ENCODE data around the gene PDZRN4. TPM values are rescaled to one million over a fixed set of nuclear protein-coding genes. Genes with fewer than 3 reads are reported as not detected.

The PDZRN4 gene
- total and polyA plus RNA-seq, 2 donors (not counting 3 experiments of a cell fraction or from before 2014, with no cell fraction given), result not detected

GRCh38 chr12:41344776-41345470, 156.8 kb downstream of the PDZRN4 start:
- Histone ChIP-seq H3K79me2 (ENCODE audit: control insufficient read depth, insufficient read depth, low read length) (no peaks in the 10 kb centered on the region), H3K4me1 (ENCODE audit: control insufficient read depth, extremely low read depth, insufficient read depth, low read length) (no peaks in the 10 kb centered on the region), H4K20me1 (replicated peaks; ENCODE audit: control insufficient read depth, extremely low read depth, insufficient read depth, low read length) (no peaks in the 10 kb centered on the region), H2AFZ (ENCODE audit: low read depth, low read length) (no peak overlapping the region), H3K4me2 (ENCODE audit: insufficient read depth, low read length) (no peak overlapping the region), H3K27me3 (ENCODE audit: control insufficient read depth in 2 of 2, insufficient read depth in 2 of 2, low read length in 2 of 2) (no peaks in the 10 kb centered on the region), H3K9me3 (replicated peaks; ENCODE audit: control insufficient read depth, insufficient read depth, low read length) (no peaks in the 10 kb centered on the region), H3K9me1 (replicated peaks; ENCODE audit: control insufficient read depth, extremely low read depth, insufficient read depth, low read length) (no peaks in the 10 kb centered on the region), H3K27ac (ENCODE audit: insufficient read depth, low read depth, low read length) (no peak overlapping the region), H3K9ac (replicated peaks; ENCODE audit: extremely low read depth, insufficient read depth, low read length) (no peak overlapping the region), H3K36me3 (ENCODE audit: control insufficient read depth in 2 of 2, extremely low read depth in 1 of 2, insufficient read depth in 2 of 2, low read length in 2 of 2) (no peaks in the 10 kb centered on the region), H3K4me3 (replicated peaks in 1 of 3; ENCODE audit: insufficient read depth in 1 of 3, low read depth in 1 of 3, low read length in 3 of 3) (no peak overlapping the region)
- ChIA-PET CTCF (interaction anchor here (0.7 kb wide), 1 partner anchor 22 kb away, joined by 3 read pairs; no protein-coding TSS in a partner anchor), POLR2A (no interaction called here)
- no TSS peak for BruUV-seq (replicated peaks)
- no peak for FAIRE-seq
- intact Hi-C loops (cut with micrococcal nuclease) (no loop called here), dilution Hi-C loops (cut with MboI; ENCODE audit: extremely low pct_ligation_motif_present, low sequenced_read_pairs) (no loop called here)
- no peak for DNase-seq (ENCODE audit: low read depth, low spot score)
- TF ChIP-seq MYC (IDR thresholded peaks at IDR 0.05; ENCODE audit: low read depth, low read length) (no peak), POLR2AphosphoS5 (IDR thresholded peaks at IDR 0.05; ENCODE audit: insufficient read depth, low read depth, low read length) (no peak), POLR2A (IDR thresholded peaks at IDR 0.05; ENCODE audit: low read depth, low read length) (no peak), EZH2 (IDR thresholded peaks at IDR 0.05; ENCODE audit: borderline replicate concordance, low read depth, low read length, severe bottlenecking) (no peak), MAX (IDR thresholded peaks at IDR 0.05; ENCODE audit: insufficient read depth, insufficient read length) (no peak)

- dilution Hi-C loops (cut with MboI; ENCODE audit: extremely low pct_ligation_motif_present, low sequenced_read_pairs), result no loop called here
- H4K20me1 ChIP-seq (replicated peaks; ENCODE audit: control insufficient read depth, extremely low read depth, insufficient read depth, low read length), result no peaks in the 10 kb centered on the region
- H3K9me1 ChIP-seq (replicated peaks; ENCODE audit: control insufficient read depth, extremely low read depth, insufficient read depth, low read length), result no peaks in the 10 kb centered on the region
- H3K9me3 ChIP-seq (replicated peaks; ENCODE audit: control insufficient read depth, insufficient read depth, low read length), result no peaks in the 10 kb centered on the region
- H2AFZ ChIP-seq (ENCODE audit: low read depth, low read length), result no peak overlapping the region
- H3K4me3 ChIP-seq (replicated peaks in 1 of 3; ENCODE audit: insufficient read depth in 1 of 3, low read depth in 1 of 3, low read length in 3 of 3), result no peak overlapping the region
- no peak for DNase-seq (ENCODE audit: low read depth, low spot score)
- H3K4me2 ChIP-seq (ENCODE audit: insufficient read depth, low read length), result no peak overlapping the region
- no TSS peak for BruUV-seq (replicated peaks)
- no peaks in the 10 kb centered on the region for H3K27me3 ChIP-seq (ENCODE audit: control insufficient read depth in 2 of 2, insufficient read depth in 2 of 2, low read length in 2 of 2)
- FAIRE-seq, result no peak
- no peaks in the 10 kb centered on the region for H3K4me1 ChIP-seq (ENCODE audit: control insufficient read depth, extremely low read depth, insufficient read depth, low read length)
- ChIA-PET POLR2A (no interaction called here), CTCF (interaction anchor here (1.4 kb wide), 1 partner anchor 19 kb away, joined by 4 read pairs; no protein-coding TSS in a partner anchor)
- H3K27ac ChIP-seq (ENCODE audit: insufficient read depth, low read depth, low read length), result no peak overlapping the region
- no peak overlapping the region for H3K9ac ChIP-seq (replicated peaks; ENCODE audit: extremely low read depth, insufficient read depth, low read length)
- TF ChIP-seq FOS (IDR thresholded peaks at IDR 0.05; ENCODE audit: borderline replicate concordance, insufficient read depth, low read length) (no peak), POLR2AphosphoS5 (IDR thresholded peaks at IDR 0.05; ENCODE audit: insufficient read depth, low read depth, low read length) (no peak), POLR2A (IDR thresholded peaks at IDR 0.05; ENCODE audit: low read depth, low read length) (no peak), CTCF (IDR thresholded peaks at IDR 0.05; ENCODE audit: extremely low read depth in 1 of 2, insufficient read depth in 1 of 2, low read depth in 1 of 2, low read length in 2 of 2) (no peak), MYC (IDR thresholded peaks at IDR 0.05; ENCODE audit: low read depth, low read length) (no peak), GATA2 (IDR thresholded peaks at IDR 0.05; ENCODE audit: insufficient read depth, insufficient read length, low read depth, low read length) (no peak), MAX (IDR thresholded peaks at IDR 0.05; ENCODE audit: insufficient read depth, insufficient read length) (no peak), EZH2 (IDR thresholded peaks at IDR 0.05; ENCODE audit: borderline replicate concordance, low read depth, low read length, severe bottlenecking) (no peak), JUN (IDR thresholded peaks at IDR 0.05; ENCODE audit: borderline replicate concordance, insufficient read depth, insufficient read length, low read depth) (no peak)
- no peaks in the 10 kb centered on the region for H3K36me3 ChIP-seq (ENCODE audit: control insufficient read depth in 2 of 2, extremely low read depth in 1 of 2, insufficient read depth in 2 of 2, low read length in 2 of 2)
- H3K79me2 ChIP-seq (ENCODE audit: control insufficient read depth, insufficient read depth, low read length), result no peaks in the 10 kb centered on the region
- intact Hi-C loops (cut with micrococcal nuclease), result no loop called here
Observed at GRCh38 chr12:41348198-41348597, 160.1 kb downstream of the PDZRN4 start.
